ENCODE results near the gene MAST3. TPM values are rescaled to one million over a fixed set of nuclear protein-coding genes. Genes with fewer than 3 reads are reported as not detected.

The MAST3 gene
- polyA plus RNA-seq, 1 of the 3 experiments (the other 2 are of a cell fraction): 4.5 TPM

DNA sequence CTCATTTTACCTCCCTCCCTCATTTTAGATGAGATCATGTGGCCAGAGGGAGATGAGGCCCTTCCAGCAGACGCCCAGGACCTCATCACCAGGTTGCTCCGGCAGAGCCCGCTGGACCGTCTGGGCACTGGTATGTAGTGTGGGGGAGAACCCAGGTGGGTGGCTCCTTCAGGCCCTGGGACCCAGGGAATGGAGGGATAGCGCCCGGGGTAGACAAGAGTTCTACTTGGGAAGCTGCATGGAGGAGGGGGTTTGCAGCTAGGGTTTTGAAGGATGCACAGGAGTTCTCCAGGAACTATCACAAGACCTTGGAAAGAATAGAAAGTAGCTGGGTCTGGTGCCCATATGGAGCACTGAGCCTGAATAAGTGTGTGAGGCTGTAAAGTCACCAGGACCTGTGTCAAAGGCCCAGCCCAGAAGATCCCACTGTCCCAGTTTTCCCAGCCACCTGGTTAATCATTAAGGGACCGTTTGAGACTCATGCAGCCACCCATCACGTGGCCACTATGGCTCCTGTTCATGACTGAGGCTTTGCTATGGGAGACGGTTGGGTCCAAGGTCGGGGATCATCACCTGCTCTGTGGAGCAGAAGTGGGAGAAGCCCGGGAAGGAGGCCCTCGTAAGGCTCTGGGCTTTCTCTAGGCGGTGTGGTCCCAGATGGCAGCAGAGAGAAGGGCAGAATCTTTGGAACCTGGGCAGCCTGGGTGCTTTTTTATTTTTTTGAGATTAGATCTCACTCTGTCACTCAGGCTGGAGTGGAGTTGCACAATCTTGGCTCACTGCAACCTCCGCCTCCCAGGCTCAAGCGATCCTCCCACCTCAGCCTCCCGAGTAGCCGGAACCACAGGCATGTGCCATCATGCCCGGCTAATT lies 38.4 kb downstream of the MAST3 start:
- 94% methylated on average over 16 of the region's 18 CpGs for WGBS (ENCODE audit: low lambda C conversion rate)
- CTCF ChIA-PET: interaction anchor here (1.6 kb wide), 1 partner anchor 13 kb away, joined by 4 read pairs; no protein-coding TSS in a partner anchor

More for the DNA sequence above, 38.4 kb downstream of the MAST3 start:
- H3K4me2 ChIP-seq: no peak overlapping the region
- H3F3A ChIP-seq (replicated peaks; ENCODE audit: insufficient read depth): no peaks in the 10 kb centered on the region
- no peak overlapping the region for H2AFZ ChIP-seq (ENCODE audit: low read depth)
- no peaks in the 10 kb centered on the region for H3K27me3 ChIP-seq (ENCODE audit: insufficient read depth)
- H3K36me3 ChIP-seq (replicated peaks in 1 of 2; ENCODE audit: control insufficient read depth in 1 of 2, insufficient read depth in 2 of 2, low read length in 1 of 2): peaks cover 8 to 19% of the 10 kb centered on the region in 2 experiments
- no peaks in the 10 kb centered on the region for H4K20me1 ChIP-seq (ENCODE audit: insufficient read depth)
- H3K27ac ChIP-seq (ENCODE audit: low read depth in 2 of 2, low read length in 1 of 2): no peak overlapping the region
- POLR2A ChIA-PET: no interaction called here
- DNase-seq: no peak
- H3K9me2 ChIP-seq: no peaks in the 10 kb centered on the region
- no peak overlapping the region for H3K9ac ChIP-seq
- H3K4me3 ChIP-seq (ENCODE audit: low read depth in 2 of 2, low read length in 1 of 2): no peak overlapping the region
- TF ChIP-seq TCF12 (IDR thresholded peaks at IDR 0.05) (no peak), IRF3 (IDR thresholded peaks at IDR 0.05; ENCODE audit: low read depth, low read length) (no peak), EP300 (IDR thresholded peaks at IDR 0.05; ENCODE audit: borderline replicate concordance in 1 of 2, low read depth in 1 of 2, low read length in 1 of 2) (no peak), NFIC (IDR thresholded peaks at IDR 0.05; ENCODE audit: borderline replicate concordance) (no peak), GABPA (IDR thresholded peaks at IDR 0.05; ENCODE audit: low read depth) (no peak), RAD21 (IDR thresholded peaks at IDR 0.05; ENCODE audit: low read length) (no peak), REST (IDR thresholded peaks at IDR 0.05; ENCODE audit: low read depth, low read length) (no peak), EZH2phosphoT487 (IDR thresholded peaks at IDR 0.05; ENCODE audit: borderline replicate concordance, low read depth) (no peak), CTCF (IDR thresholded peaks at IDR 0.05) (no peak), FOXM1 (IDR thresholded peaks at IDR 0.05; ENCODE audit: low read depth) (no peak), MXI1 (IDR thresholded peaks at IDR 0.05; ENCODE audit: low read depth, low read length) (no peak), POLR2AphosphoS5 (IDR thresholded peaks at IDR 0.05; ENCODE audit: low read depth, low read length) (no peak), TAF1 (IDR thresholded peaks at IDR 0.05; ENCODE audit: borderline replicate concordance, low read depth, low read length) (no peak), ELF1 (IDR thresholded peaks at IDR 0.05) (no peak), GATA2 (CRISPR knock-in tag; IDR thresholded peaks at IDR 0.05) (no peak), FOXJ3 (CRISPR knock-in tag; IDR thresholded peaks at IDR 0.05) (no peak), PBX3 (IDR thresholded peaks at IDR 0.05) (no peak), YY1 (IDR thresholded peaks at IDR 0.05; ENCODE audit: low read depth) (no peak), TEAD4 (IDR thresholded peaks at IDR 0.05; ENCODE audit: borderline replicate concordance, insufficient read depth) (no peak)
- TF ChIP-seq, protein P1, sequence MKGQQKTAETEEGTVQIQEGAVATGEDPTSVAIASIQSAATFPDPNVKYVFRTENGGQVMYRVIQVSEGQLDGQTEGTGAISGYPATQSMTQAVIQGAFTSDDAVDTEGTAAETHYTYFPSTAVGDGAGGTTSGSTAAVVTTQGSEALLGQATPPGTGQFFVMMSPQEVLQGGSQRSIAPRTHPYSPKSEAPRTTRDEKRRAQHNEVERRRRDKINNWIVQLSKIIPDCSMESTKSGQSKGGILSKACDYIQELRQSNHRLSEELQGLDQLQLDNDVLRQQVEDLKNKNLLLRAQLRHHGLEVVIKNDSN (IDR thresholded peaks at IDR 0.05; ENCODE audit: borderline replicate concordance, low read depth): no peak
- H3K4me1 ChIP-seq (ENCODE audit: control insufficient read depth in 1 of 2, insufficient read depth in 2 of 2, low read depth in 1 of 2, low read length in 1 of 2): no peaks in the 10 kb centered on the region
- no peaks in the 10 kb centered on the region for H3K9me3 ChIP-seq
- no peaks in the 10 kb centered on the region for H3K79me2 ChIP-seq (ENCODE audit: insufficient read depth)
